ENCODE results near the gene TEP1. TPM values are rescaled to one million over a fixed set of nuclear protein-coding genes. Genes with fewer than 3 reads are reported as not detected.

TEP1 gene
- total and polyA plus RNA-seq, 10 of the 15 experiments (the other 5 are each of a cell fraction or from before 2014, with no cell fraction given) = 3.3 to 29.7 (median 16.8) TPM

DNA sequence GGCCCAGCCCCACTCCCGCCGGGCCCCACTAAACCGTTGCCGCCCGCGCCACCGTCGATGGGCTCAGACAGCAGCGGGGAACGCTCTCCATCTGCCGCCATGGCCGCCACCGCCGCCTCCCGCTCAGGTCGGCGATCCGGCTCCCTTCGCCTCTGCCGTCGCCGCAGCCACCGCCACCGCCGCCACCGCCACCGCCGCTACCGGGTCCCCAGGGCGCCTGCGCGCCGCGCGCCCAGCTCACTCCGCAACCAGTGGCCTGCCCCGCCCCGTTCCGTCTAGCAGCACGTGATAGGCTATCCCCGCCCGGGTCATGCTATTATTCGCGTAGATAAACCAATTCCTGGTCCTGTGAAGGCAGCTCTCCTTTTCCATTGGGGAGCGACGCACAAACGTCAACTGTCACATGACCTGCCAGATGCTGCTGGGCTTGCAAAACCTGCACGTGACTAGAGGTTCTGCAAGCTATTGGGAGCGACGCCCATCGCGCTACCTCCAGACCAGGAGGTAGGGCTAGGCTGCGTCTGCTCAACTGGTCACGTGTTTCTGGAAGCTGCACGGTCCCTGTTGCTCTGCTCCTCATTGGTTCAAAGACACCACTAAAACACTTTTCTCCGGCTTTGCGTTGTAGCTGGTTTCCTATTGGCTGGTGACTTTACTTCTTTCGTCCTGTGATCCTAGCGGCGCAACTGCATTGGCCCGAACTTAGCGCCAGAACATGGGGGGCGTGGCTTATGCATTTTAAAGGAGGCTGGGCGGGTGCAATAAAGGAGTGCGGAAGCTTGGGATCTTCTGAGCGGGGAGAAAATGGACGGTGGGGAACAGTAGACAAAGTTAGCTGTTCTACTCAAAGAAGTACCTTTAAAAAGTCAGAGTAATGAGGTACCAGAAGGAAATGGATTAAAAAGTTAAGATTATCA, 48.2 kb upstream of the TEP1 start, which contains the start of gene PIP4P1 (continued):
- TF ChIP-seq, protein P1, sequence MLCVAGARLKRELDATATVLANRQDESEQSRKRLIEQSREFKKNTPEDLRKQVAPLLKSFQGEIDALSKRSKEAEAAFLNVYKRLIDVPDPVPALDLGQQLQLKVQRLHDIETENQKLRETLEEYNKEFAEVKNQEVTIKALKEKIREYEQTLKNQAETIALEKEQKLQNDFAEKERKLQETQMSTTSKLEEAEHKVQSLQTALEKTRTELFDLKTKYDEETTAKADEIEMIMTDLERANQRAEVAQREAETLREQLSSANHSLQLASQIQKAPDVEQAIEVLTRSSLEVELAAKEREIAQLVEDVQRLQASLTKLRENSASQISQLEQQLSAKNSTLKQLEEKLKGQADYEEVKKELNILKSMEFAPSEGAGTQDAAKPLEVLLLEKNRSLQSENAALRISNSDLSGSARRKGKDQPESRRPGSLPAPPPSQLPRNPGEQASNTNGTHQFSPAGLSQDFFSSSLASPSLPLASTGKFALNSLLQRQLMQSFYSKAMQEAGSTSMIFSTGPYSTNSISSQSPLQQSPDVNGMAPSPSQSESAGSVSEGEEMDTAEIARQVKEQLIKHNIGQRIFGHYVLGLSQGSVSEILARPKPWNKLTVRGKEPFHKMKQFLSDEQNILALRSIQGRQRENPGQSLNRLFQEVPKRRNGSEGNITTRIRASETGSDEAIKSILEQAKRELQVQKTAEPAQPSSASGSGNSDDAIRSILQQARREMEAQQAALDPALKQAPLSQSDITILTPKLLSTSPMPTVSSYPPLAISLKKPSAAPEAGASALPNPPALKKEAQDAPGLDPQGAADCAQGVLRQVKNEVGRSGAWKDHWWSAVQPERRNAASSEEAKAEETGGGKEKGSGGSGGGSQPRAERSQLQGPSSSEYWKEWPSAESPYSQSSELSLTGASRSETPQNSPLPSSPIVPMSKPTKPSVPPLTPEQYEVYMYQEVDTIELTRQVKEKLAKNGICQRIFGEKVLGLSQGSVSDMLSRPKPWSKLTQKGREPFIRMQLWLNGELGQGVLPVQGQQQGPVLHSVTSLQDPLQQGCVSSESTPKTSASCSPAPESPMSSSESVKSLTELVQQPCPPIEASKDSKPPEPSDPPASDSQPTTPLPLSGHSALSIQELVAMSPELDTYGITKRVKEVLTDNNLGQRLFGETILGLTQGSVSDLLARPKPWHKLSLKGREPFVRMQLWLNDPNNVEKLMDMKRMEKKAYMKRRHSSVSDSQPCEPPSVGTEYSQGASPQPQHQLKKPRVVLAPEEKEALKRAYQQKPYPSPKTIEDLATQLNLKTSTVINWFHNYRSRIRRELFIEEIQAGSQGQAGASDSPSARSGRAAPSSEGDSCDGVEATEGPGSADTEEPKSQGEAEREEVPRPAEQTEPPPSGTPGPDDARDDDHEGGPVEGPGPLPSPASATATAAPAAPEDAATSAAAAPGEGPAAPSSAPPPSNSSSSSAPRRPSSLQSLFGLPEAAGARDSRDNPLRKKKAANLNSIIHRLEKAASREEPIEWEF (IDR thresholded peaks at IDR 0.05; ENCODE audit: insufficient replicate concordance, low read depth, low read length) = no peak
- TF ChIP-seq CBX3 (IDR thresholded peaks at IDR 0.05; ENCODE audit: borderline replicate concordance, low read depth) (no peak), ATF2 (IDR thresholded peaks at IDR 0.05; ENCODE audit: low read length) (peak; percentile 34; the same call in 1 of the 2 replicates), ZNF384 (IDR thresholded peaks at IDR 0.05; ENCODE audit: borderline replicate concordance, low read depth, low read length) (no peak), USF1 (IDR thresholded peaks at IDR 0.05; ENCODE audit: borderline replicate concordance, extremely low read length, insufficient read depth, low read depth, low read length) (peak; percentile 97), IKZF2 (IDR thresholded peaks at IDR 0.05) (peak; percentile 61 to 66; a peak in 2 of 4 replicates), IRF4 (IDR thresholded peaks at IDR 0.05; ENCODE audit: low read depth, low read length) (0 out of 2 replicates have a peak, but pooled peaks have one; percentile 11), MYB (IDR thresholded peaks at IDR 0.05; ENCODE audit: borderline replicate concordance, low read depth, low read length) (no peak), CHD2 (IDR thresholded peaks at IDR 0.05; ENCODE audit: borderline replicate concordance, low read depth, low read length) (peak; percentile 92; the same call in 1 of the 2 replicates), SREBF1 (IDR thresholded peaks at IDR 0.05; ENCODE audit: low read length) (peak; percentile 35; the same call in 1 of the 2 replicates), DPF2 (IDR thresholded peaks at IDR 0.05) (peak; percentile 81), SMAD1 (IDR thresholded peaks at IDR 0.05; ENCODE audit: low read depth, partially characterized antibody) (peak; percentile 79), HCFC1 (IDR thresholded peaks at IDR 0.05; ENCODE audit: low read length) (peak; percentile 41), ZNF217 (IDR thresholded peaks at IDR 0.05) (no peak), NFYB (IDR thresholded peaks at IDR 0.05; ENCODE audit: insufficient read depth, low read depth, low read length) (peak; percentile 95)
- TF ChIP-seq, protein P2, sequence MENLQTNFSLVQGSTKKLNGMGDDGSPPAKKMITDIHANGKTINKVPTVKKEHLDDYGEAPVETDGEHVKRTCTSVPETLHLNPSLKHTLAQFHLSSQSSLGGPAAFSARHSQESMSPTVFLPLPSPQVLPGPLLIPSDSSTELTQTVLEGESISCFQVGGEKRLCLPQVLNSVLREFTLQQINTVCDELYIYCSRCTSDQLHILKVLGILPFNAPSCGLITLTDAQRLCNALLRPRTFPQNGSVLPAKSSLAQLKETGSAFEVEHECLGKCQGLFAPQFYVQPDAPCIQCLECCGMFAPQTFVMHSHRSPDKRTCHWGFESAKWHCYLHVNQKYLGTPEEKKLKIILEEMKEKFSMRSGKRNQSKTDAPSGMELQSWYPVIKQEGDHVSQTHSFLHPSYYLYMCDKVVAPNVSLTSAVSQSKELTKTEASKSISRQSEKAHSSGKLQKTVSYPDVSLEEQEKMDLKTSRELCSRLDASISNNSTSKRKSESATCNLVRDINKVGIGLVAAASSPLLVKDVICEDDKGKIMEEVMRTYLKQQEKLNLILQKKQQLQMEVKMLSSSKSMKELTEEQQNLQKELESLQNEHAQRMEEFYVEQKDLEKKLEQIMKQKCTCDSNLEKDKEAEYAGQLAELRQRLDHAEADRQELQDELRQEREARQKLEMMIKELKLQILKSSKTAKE (IDR thresholded peaks at IDR 0.05; ENCODE audit: low read depth, poor library complexity, severe bottlenecking) = peak; percentile 40
